Activated CD8-positive, alpha-beta memory T cell treated with anti-CD3 and anti-CD28 coated beads, Interleukin-2, amount 50 U/mL, for 1 hour (primary cell): Measurements from ENCODE around the gene RALGPS2.

Experiments
- DNase-seq: peaks from one replicate; pipeline ENCODE4 v3.0.0-alpha.2; 2020; ENCODE audit errors: extremely low read depth

The RALGPS2 gene

GRCh38 chr1:178864326-178864725 is 139.3 kb downstream of the RALGPS2 start:
- DNase-seq, result no peak

GRCh38 chr1:178867670-178868069 is 142.6 kb downstream of the RALGPS2 start:
- no peak for DNase-seq

- no peak for DNase-seq
These were observed 143.7 kb downstream of the RALGPS2 start for GRCh38 chr1:178868706-178869105.

GRCh38 chr1:178869119-178869697 is 144.2 kb downstream of the RALGPS2 start:
- DNase-seq, result no peak

- no peak for DNase-seq
These were observed 145.2 kb downstream of the RALGPS2 start for GRCh38 chr1:178870221-178870620.

- DNase-seq, result no peak
These were observed 145.9 kb downstream of the RALGPS2 start, which contains the start of gene ANGPTL1 for GRCh38 chr1:178870944-178871343. TSS of gene ANGPTL1 (minus strand) at chr1:178871077. CDS start at chr1:178865776, 5,301 bp downstream.

GRCh38 chr1:178871551-178872320 is 146.7 kb downstream of the RALGPS2 start:
- no peak for DNase-seq

GRCh38 chr1:178874966-178875365 is 149.9 kb downstream of the RALGPS2 start:
- no peak for DNase-seq

- no peak for DNase-seq
These were observed 150.9 kb downstream of the RALGPS2 start for GRCh38 chr1:178875936-178876335.

GRCh38 chr1:178877896-178878295 is 152.9 kb downstream of the RALGPS2 start:
- DNase-seq, result no peak

- no peak for DNase-seq
These were observed 156.9 kb downstream of the RALGPS2 start for GRCh38 chr1:178881950-178882349.

- no peak for DNase-seq
These were observed 160.8 kb downstream of the RALGPS2 start for GRCh38 chr1:178885869-178886268.

- DNase-seq, result no peak
These were observed 161.5 kb downstream of the RALGPS2 start for GRCh38 chr1:178886551-178886950.

- no peak for DNase-seq
These were observed 170.9 kb downstream of the RALGPS2 start for GRCh38 chr1:178895928-178896327.

GRCh38 chr1:178898401-178898800 is 173.4 kb downstream of the RALGPS2 start:
- no peak for DNase-seq

GRCh38 chr1:178899402-178899801 is 174.4 kb downstream of the RALGPS2 start:
- DNase-seq, result no peak

GRCh38 chr1:178901482-178902125 is 176.6 kb downstream of the RALGPS2 start:
- no peak for DNase-seq

- no peak for DNase-seq
These were observed 183.3 kb downstream of the RALGPS2 start for GRCh38 chr1:178908358-178908757.

GRCh38 chr1:178910023-178910422 is 185.0 kb downstream of the RALGPS2 start:
- DNase-seq, result no peak

GRCh38 chr1:178912597-178912996 is 187.6 kb downstream of the RALGPS2 start:
- DNase-seq, result no peak

GRCh38 chr1:178916448-178917174 is 191.6 kb downstream of the RALGPS2 start:
- DNase-seq, result no peak

GRCh38 chr1:178918308-178918707 is 193.3 kb downstream of the RALGPS2 start:
- no peak for DNase-seq
